ENCODE measurements around the gene CFAP299.

- TF ChIP-seq, protein P1, sequence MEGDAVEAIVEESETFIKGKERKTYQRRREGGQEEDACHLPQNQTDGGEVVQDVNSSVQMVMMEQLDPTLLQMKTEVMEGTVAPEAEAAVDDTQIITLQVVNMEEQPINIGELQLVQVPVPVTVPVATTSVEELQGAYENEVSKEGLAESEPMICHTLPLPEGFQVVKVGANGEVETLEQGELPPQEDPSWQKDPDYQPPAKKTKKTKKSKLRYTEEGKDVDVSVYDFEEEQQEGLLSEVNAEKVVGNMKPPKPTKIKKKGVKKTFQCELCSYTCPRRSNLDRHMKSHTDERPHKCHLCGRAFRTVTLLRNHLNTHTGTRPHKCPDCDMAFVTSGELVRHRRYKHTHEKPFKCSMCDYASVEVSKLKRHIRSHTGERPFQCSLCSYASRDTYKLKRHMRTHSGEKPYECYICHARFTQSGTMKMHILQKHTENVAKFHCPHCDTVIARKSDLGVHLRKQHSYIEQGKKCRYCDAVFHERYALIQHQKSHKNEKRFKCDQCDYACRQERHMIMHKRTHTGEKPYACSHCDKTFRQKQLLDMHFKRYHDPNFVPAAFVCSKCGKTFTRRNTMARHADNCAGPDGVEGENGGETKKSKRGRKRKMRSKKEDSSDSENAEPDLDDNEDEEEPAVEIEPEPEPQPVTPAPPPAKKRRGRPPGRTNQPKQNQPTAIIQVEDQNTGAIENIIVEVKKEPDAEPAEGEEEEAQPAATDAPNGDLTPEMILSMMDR (IDR thresholded peaks at IDR 0.05 in 8 of 11, conservative IDR thresholded peaks at IDR 0.05 in 3 of 11) = no peak
- no peak for TF ChIP-seq POLR2A (IDR thresholded peaks at IDR 0.05)
Measured at GRCh38 chr4:80948141-80948540, 612.6 kb downstream of the CFAP299 start.
